ENCODE measurements around the gene MSX1. TPM values are rescaled to one million over a fixed set of nuclear protein-coding genes. Genes with fewer than 3 reads are reported as not detected.
A peak's percentile ranks its signal among the peaks of the same experiment; 100 is the strongest.

Gene MSX1
- total RNA-seq, 1 donor from 2014 or later = 2.9 TPM

DNA sequence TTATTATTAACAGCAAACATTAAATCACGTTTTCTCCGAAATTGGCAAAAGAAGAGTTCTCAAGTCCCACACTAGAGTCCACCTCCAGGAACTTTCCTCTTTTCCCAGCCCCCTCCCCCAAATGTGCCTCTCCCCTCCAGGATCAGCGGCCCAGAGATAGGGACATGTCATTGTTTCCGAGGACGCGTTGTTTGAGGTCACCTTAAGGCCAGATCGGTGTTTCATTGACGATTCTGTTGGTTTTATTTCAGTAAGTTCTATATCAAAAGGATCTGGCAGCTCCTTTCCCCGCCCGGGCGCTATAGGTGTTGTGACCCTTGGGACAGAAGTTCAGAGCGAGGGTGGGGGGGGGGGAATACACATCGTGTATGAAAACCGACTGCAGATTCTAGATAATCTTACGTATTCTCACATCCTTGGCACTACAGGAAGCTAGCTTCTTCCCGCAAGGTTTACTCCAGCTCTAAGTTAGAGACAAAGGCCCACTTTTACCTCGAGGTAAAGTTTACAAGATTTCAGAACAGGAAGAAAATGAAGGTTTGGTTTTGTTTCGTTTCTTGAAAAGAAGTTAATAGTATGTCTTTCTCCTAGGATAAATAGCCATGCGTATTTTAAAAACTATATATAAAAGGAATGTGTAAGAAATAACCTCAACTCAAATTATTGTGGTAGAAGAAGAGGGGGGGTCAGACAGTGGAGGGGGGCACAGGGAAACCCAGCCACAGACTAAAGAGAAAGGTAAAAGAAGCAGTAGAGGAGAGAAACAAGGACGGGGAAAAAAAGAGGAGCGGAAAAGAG is 739 bp upstream of the MSX1 start:
- Mint-ChIP-seq H3K4me3 (ENCODE audit: low read depth) (peak overlapping the region; percentile 37), H3K4me1 (ENCODE audit: low read depth) (peaks cover 14% of the 10 kb centered on the region), H3K27ac (no peak overlapping the region), H3K9me3 (ENCODE audit: low read depth) (no peaks in the 10 kb centered on the region), H3K27me3 (peaks cover 83% of the 10 kb centered on the region), H3K36me3 (ENCODE audit: insufficient read depth) (no peaks in the 10 kb centered on the region)
- TF ChIP-seq, protein P1, sequence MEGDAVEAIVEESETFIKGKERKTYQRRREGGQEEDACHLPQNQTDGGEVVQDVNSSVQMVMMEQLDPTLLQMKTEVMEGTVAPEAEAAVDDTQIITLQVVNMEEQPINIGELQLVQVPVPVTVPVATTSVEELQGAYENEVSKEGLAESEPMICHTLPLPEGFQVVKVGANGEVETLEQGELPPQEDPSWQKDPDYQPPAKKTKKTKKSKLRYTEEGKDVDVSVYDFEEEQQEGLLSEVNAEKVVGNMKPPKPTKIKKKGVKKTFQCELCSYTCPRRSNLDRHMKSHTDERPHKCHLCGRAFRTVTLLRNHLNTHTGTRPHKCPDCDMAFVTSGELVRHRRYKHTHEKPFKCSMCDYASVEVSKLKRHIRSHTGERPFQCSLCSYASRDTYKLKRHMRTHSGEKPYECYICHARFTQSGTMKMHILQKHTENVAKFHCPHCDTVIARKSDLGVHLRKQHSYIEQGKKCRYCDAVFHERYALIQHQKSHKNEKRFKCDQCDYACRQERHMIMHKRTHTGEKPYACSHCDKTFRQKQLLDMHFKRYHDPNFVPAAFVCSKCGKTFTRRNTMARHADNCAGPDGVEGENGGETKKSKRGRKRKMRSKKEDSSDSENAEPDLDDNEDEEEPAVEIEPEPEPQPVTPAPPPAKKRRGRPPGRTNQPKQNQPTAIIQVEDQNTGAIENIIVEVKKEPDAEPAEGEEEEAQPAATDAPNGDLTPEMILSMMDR (IDR thresholded peaks at IDR 0.05; ENCODE audit: unreplicated experiment) = no peak
- DNase-seq (ENCODE audit: low spot score, unreplicated experiment) = no peak

DNA sequence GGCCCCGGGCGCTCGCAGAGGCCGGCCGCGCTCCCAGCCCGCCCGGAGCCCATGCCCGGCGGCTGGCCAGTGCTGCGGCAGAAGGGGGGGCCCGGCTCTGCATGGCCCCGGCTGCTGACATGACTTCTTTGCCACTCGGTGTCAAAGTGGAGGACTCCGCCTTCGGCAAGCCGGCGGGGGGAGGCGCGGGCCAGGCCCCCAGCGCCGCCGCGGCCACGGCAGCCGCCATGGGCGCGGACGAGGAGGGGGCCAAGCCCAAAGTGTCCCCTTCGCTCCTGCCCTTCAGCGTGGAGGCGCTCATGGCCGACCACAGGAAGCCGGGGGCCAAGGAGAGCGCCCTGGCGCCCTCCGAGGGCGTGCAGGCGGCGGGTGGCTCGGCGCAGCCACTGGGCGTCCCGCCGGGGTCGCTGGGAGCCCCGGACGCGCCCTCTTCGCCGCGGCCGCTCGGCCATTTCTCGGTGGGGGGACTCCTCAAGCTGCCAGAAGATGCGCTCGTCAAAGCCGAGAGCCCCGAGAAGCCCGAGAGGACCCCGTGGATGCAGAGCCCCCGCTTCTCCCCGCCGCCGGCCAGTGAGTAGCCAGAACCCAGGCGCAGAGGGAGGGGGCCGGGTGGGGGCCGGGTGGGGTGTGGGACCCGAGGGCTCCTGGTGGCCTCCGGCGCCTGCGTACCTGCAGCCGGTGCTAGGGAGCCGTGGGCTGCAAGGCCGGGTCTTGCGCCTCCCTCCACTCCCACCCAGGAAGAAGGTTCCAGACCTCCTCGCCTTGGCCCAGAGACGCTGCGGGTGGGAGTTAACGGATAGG is 534 bp downstream of the MSX1 start:
- peaks cover 85% of the 10 kb centered on the region for H3K27me3 Mint-ChIP-seq
- DNase-seq (ENCODE audit: low spot score, unreplicated experiment) = no peak
- no peaks in the 10 kb centered on the region for H3K36me3 Mint-ChIP-seq (ENCODE audit: insufficient read depth)
- peaks cover 14% of the 10 kb centered on the region for H3K4me1 Mint-ChIP-seq (ENCODE audit: low read depth)
- TF ChIP-seq, protein P1 (IDR thresholded peaks at IDR 0.05; ENCODE audit: unreplicated experiment) = no peak
- H3K9me3 Mint-ChIP-seq (ENCODE audit: low read depth) = no peaks in the 10 kb centered on the region
- peak overlapping the region; percentile 70 for H3K4me3 Mint-ChIP-seq (ENCODE audit: low read depth)
- H3K27ac Mint-ChIP-seq = no peak overlapping the region

DNA sequence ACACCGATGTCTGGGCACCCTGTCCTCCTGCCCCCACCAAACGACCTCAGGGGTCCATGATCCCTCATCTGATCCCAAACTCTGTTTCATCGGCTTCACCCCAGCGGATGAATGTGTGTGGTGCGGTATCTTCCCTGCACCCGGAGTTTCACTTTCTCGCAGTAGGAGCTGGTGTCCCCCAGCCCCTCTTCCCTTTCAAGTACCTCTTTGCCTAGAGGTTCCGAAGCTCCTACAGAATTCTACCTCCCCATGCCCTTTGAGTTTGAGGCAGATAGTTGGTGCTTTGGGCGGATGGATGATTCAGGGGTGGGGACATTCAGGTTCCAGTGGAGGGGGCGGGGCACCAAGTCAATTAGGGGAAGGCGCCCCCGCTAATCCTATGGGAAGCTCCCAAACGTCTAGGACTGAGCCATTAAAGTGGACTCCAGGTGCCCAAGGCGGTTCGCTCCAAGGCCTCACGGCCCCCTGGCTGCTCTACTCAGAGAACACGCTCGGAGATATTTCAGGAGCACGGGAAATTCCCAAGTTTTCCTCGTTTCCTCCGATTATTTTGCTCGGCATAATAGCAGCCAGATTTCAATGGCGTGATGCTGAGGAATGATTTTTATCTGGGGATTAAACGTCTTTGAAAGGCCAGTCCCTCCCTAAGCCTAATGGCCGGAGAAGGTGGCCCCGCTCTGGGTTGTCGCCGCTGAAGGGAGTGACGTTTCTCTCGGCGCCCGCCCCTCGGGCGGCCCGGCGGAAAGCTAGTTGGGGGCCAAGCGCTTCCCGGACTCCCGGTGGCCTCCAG is 1.3 kb downstream of the MSX1 start:
- TF ChIP-seq, protein P1 (IDR thresholded peaks at IDR 0.05; ENCODE audit: unreplicated experiment) = no peak
- no peak for DNase-seq (ENCODE audit: low spot score, unreplicated experiment)
- Mint-ChIP-seq H3K27me3 (peaks cover 85% of the 10 kb centered on the region), H3K4me1 (ENCODE audit: low read depth) (peaks cover 14% of the 10 kb centered on the region), H3K27ac (no peak overlapping the region), H3K4me3 (ENCODE audit: low read depth) (peak overlapping the region; percentile 70), H3K36me3 (ENCODE audit: insufficient read depth) (no peaks in the 10 kb centered on the region), H3K9me3 (ENCODE audit: low read depth) (no peaks in the 10 kb centered on the region)

GRCh38 chr4:4861390-4862018 is 2.0 kb downstream of the MSX1 start:
- H3K27me3 Mint-ChIP-seq = peaks cover 85% of the 10 kb centered on the region
- peaks cover 14% of the 10 kb centered on the region for H3K4me1 Mint-ChIP-seq (ENCODE audit: low read depth)
- no peak for DNase-seq (ENCODE audit: low spot score, unreplicated experiment)
- H3K36me3 Mint-ChIP-seq (ENCODE audit: insufficient read depth) = no peaks in the 10 kb centered on the region
- H3K27ac Mint-ChIP-seq = no peak overlapping the region
- H3K9me3 Mint-ChIP-seq (ENCODE audit: low read depth) = no peaks in the 10 kb centered on the region
- TF ChIP-seq, protein P1 (IDR thresholded peaks at IDR 0.05; ENCODE audit: unreplicated experiment) = no peak
- peak overlapping the region; percentile 70 for H3K4me3 Mint-ChIP-seq (ENCODE audit: low read depth)

Data from progenitor cell of endocrine pancreas (in vitro differentiated cells).